Neural cell (in vitro differentiated cells): Measurements from ENCODE around the gene JPH2. TPM values are rescaled to one million over a fixed set of nuclear protein-coding genes. Genes with fewer than 3 reads are reported as not detected.

Source experiments
- H2AFZ ChIP-seq: fragments of 200-600, 300-800 bp; sonication (generic), shearing (Covaris generic); 2 replicates; pipeline ENCODE4 v1.6.0; 2014; ENCODE audit warnings: low read depth, mild to moderate bottlenecking, antibody characterized with exemption, low read length, moderate library complexity
- H3F3A ChIP-seq: fragments of 200-600 bp; shearing (Covaris generic); 2 replicates; pipeline ENCODE4 v1.6.1; 2016; ENCODE audit warnings: mild to moderate bottlenecking, moderate library complexity, mixed read lengths, antibody characterized with exemption, low read length; ENCODE audit not compliant: insufficient read depth, poor library complexity, severe bottlenecking
- H3K27ac ChIP-seq: fragments of 200-600, 300-800 bp; sonication (generic), shearing (Covaris generic); 2 replicates; pipeline ENCODE4 v1.5.1; 2014; ENCODE audit warnings: mild to moderate bottlenecking, low read length, moderate library complexity
- H3K27me3 ChIP-seq: fragments of 300-800, 200-600 bp; sonication (generic), shearing (Covaris generic); 2 replicates; pipeline ENCODE4 v1.6.0; 2014; ENCODE audit warnings: mild to moderate bottlenecking, low read depth, low read length, moderate library complexity; ENCODE audit not compliant: insufficient read depth
- H3K36me3 ChIP-seq: fragments of 300-800, 200-600 bp; sonication (generic), shearing (Covaris generic); 2 replicates; pipeline ENCODE4 v1.5.1; 2014; ENCODE audit warnings: mild to moderate bottlenecking, antibody characterized with exemption, low read length, moderate library complexity; ENCODE audit not compliant: insufficient read depth
- H3K4me2 ChIP-seq: fragments of 300-800, 200-600 bp; sonication (generic), shearing (Covaris generic); 2 replicates; pipeline ENCODE4 v1.6.0; 2014; ENCODE audit warnings: mild to moderate bottlenecking, low read length
- H3K4me3 ChIP-seq: fragments of 300-800, 200-600 bp; sonication (generic), shearing (Covaris generic); 2 replicates; pipeline ENCODE4 v1.5.1; 2014; ENCODE audit warnings: mild to moderate bottlenecking, low read length, moderate library complexity
- H3K79me2 ChIP-seq: fragments of 200-600 bp; shearing (Covaris generic); replicated peaks from 2 replicates; pipeline ENCODE4 v1.6.0; 2014; ENCODE audit warnings: mild to moderate bottlenecking, low read length, moderate library complexity; ENCODE audit not compliant: insufficient read depth
- H3K9ac ChIP-seq: fragments of 300-800, 200-600 bp; sonication (generic), shearing (Covaris generic); 2 replicates; pipeline ENCODE4 v1.6.1; 2016; ENCODE audit warnings: mild to moderate bottlenecking, low read length, mixed read lengths
- H3K9me2 ChIP-seq: fragments of 200-600 bp; shearing (Covaris generic); 2 replicates; pipeline ENCODE4 v1.6.1; 2016; ENCODE audit warnings: mild to moderate bottlenecking, low read length, mixed read lengths; ENCODE audit not compliant: insufficient read depth
- H3K9me3 ChIP-seq: fragments of 200-600, 300-800 bp; sonication (generic), shearing (Covaris generic); 2 replicates; pipeline ENCODE4 v1.6.1; 2016; ENCODE audit warnings: mild to moderate bottlenecking, mixed run types, low read length, moderate library complexity, mixed read lengths
- H4K20me1 ChIP-seq: fragments of 200-600 bp; shearing (Covaris generic); 2 replicates; pipeline ENCODE4 v1.6.1; 2016; ENCODE audit warnings: mild to moderate bottlenecking, mixed run types; ENCODE audit not compliant: insufficient read depth
- CTCF ChIP-seq: fragments of 450-650 bp; IDR thresholded peaks from 2 replicates; pipeline ENCODE4 v1.5.1; 2014; ENCODE audit warnings: antibody characterized with exemption, mild to moderate bottlenecking, moderate library complexity; ENCODE audit not compliant: poor library complexity, severe bottlenecking
- EP300 ChIP-seq: fragments of 450-650 bp; conservative IDR thresholded peaks from 2 replicates; pipeline ENCODE4 v1.6.1; 2014; ENCODE audit warnings: antibody characterized with exemption, mild to moderate bottlenecking, moderate library complexity; ENCODE audit not compliant: poor library complexity, severe bottlenecking
- EZH2 ChIP-seq: fragments of 200-600, 300-800 bp; shearing (Covaris generic), sonication (generic); IDR thresholded peaks from 2 replicates; pipeline ENCODE4 v1.6.1; 2014; ENCODE audit warnings: antibody characterized with exemption, low read length, borderline replicate concordance, mild to moderate bottlenecking; ENCODE audit not compliant: insufficient read depth, poor library complexity, severe bottlenecking
- MXI1 ChIP-seq: fragments of 450-650 bp; conservative IDR thresholded peaks from 2 replicates; pipeline ENCODE4 v1.6.1; 2014; ENCODE audit warnings: antibody characterized with exemption, mild to moderate bottlenecking; ENCODE audit not compliant: poor library complexity, severe bottlenecking
- POLR2AphosphoS5 ChIP-seq: IDR thresholded peaks from 2 replicates; pipeline ENCODE4 v1.6.1; 2012
- RAD21 ChIP-seq: fragments of 450-650 bp; conservative IDR thresholded peaks from 2 replicates; pipeline ENCODE4 v1.6.1; 2014; ENCODE audit warnings: antibody characterized with exemption, mild to moderate bottlenecking, moderate library complexity
- SMC3 ChIP-seq: fragments of 450-650 bp; conservative IDR thresholded peaks from 2 replicates; pipeline ENCODE4 v1.6.1; 2014; ENCODE audit warnings: antibody characterized with exemption, mild to moderate bottlenecking, moderate library complexity; ENCODE audit not compliant: poor library complexity
- TAF1 ChIP-seq: IDR thresholded peaks from 2 replicates; pipeline ENCODE4 v1.6.1; 2012; ENCODE audit warnings: low read depth
- polyA plus RNA-seq: library from polyadenylated mRNA; depleted of rRNA; stranded (reverse); fragments of >200 nt; gene quantifications from 2 replicates; pipeline ENCODE4 v1.2.3, GENCODE V29; 2014

JPH2 gene
- polyA plus RNA-seq, 1 donor from 2014 or later: not detected

GRCh38 chr20:44102582-44102981 lies 84.4 kb downstream of the JPH2 start:
- no peak overlapping the region for H3K9ac ChIP-seq
- no peak for TF ChIP-seq RAD21
- no peak for TF ChIP-seq POLR2AphosphoS5
- TF ChIP-seq SMC3: no peak
- no peak for TF ChIP-seq TAF1
- no peaks in the 10 kb centered on the region for H3K9me3 ChIP-seq
- no peaks in the 10 kb centered on the region for H3K79me2 ChIP-seq
- H3K27ac ChIP-seq: no peak overlapping the region
- no peak overlapping the region for H2AFZ ChIP-seq
- H3K9me2 ChIP-seq: no peaks in the 10 kb centered on the region
- peaks cover 6% of the 10 kb centered on the region for H3K27me3 ChIP-seq
- H3F3A ChIP-seq: no peaks in the 10 kb centered on the region
- H3K36me3 ChIP-seq: no peaks in the 10 kb centered on the region
- H4K20me1 ChIP-seq: no peaks in the 10 kb centered on the region
- no peak overlapping the region for H3K4me2 ChIP-seq
- H3K4me3 ChIP-seq: no peak overlapping the region

DNA sequence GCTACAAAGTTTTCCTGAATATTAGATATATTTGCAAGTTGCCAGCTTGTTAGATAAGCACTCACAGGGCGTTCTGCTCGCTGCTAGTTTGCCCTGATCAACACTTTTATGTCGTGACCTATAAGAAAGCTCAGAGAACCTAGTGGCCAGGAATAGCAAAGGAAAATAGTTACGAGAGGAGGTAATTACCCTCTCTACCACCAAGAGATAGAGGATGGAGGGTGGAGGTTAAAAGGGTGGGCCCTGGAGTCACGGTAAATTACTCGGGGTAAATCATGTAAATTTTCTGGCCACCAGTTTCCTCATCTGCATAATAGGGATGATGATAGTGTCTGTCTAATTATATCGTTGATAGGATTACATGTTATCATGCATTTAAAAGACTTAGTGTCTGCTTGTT lies 87.2 kb downstream of the JPH2 start:
- Histone ChIP-seq H3K4me3 (no peak overlapping the region), H4K20me1 (no peaks in the 10 kb centered on the region), H3K79me2 (no peaks in the 10 kb centered on the region), H3K9ac (no peak overlapping the region), H2AFZ (no peak overlapping the region), H3F3A (no peaks in the 10 kb centered on the region), H3K9me3 (no peaks in the 10 kb centered on the region), H3K9me2 (no peaks in the 10 kb centered on the region), H3K27ac (no peak overlapping the region), H3K27me3 (peaks cover 6% of the 10 kb centered on the region), H3K4me2 (no peak overlapping the region), H3K36me3 (no peaks in the 10 kb centered on the region)
- TF ChIP-seq CTCF (no peak), SMC3 (no peak), POLR2AphosphoS5 (no peak)

DNA sequence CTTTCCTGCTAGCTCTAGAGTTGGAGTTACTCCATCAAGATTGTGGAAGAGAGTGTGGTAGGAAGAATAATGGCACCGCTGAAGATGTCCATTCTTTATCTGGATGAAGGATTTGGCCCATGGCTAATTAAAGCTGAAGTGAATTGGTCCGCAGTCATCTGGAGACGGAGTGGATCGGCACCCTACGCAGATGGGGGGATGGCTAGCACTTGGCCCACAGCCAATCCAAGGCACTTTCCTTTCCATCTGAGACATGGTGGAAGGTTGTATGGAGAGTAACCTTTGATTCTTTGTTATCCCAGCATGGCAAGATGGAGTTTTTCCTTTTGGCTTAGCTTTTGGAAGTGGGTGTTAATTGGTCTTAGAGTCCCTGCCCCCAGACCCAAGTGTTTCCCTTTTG lies 88.3 kb downstream of the JPH2 start:
- Histone ChIP-seq H3K9me3 (no peaks in the 10 kb centered on the region), H3K36me3 (no peaks in the 10 kb centered on the region), H3K4me3 (no peak overlapping the region), H3K4me2 (no peak overlapping the region), H2AFZ (no peak overlapping the region), H3K9ac (no peak overlapping the region), H3K9me2 (no peaks in the 10 kb centered on the region), H3K79me2 (no peaks in the 10 kb centered on the region), H3K27ac (no peak overlapping the region), H4K20me1 (no peaks in the 10 kb centered on the region), H3F3A (no peaks in the 10 kb centered on the region), H3K27me3 (no peaks in the 10 kb centered on the region)
- TF ChIP-seq RAD21 (no peak), MXI1 (no peak), EZH2 (no peak), POLR2AphosphoS5 (no peak), SMC3 (no peak), EP300 (no peak)

GRCh38 chr20:44098256-44098630 lies 88.7 kb downstream of the JPH2 start:
- no peaks in the 10 kb centered on the region for H3F3A ChIP-seq
- no peaks in the 10 kb centered on the region for H3K79me2 ChIP-seq
- no peak overlapping the region for H3K27ac ChIP-seq
- H3K9ac ChIP-seq: no peak overlapping the region
- no peak overlapping the region for H3K4me2 ChIP-seq
- H3K36me3 ChIP-seq: no peaks in the 10 kb centered on the region
- H4K20me1 ChIP-seq: no peaks in the 10 kb centered on the region
- H3K9me3 ChIP-seq: no peaks in the 10 kb centered on the region
- no peak overlapping the region for H2AFZ ChIP-seq
- TF ChIP-seq EZH2 (no peak), TAF1 (no peak), CTCF (no peak), RAD21 (no peak), EP300 (no peak)
- H3K4me3 ChIP-seq: no peak overlapping the region
- H3K9me2 ChIP-seq: no peaks in the 10 kb centered on the region
- no peaks in the 10 kb centered on the region for H3K27me3 ChIP-seq
